Smooth muscle cell of the brain vasculature (primary cell): Measurements from ENCODE around the gene PGS1.
A peak's percentile ranks its signal among the peaks of the same experiment; 100 is the strongest.

Experiments used
- DNase-seq: peaks from one replicate; pipeline ENCODE4 v3.0.0-alpha.2; 2012; ENCODE audit warnings: low read depth, low spot score

PGS1 gene

DNA sequence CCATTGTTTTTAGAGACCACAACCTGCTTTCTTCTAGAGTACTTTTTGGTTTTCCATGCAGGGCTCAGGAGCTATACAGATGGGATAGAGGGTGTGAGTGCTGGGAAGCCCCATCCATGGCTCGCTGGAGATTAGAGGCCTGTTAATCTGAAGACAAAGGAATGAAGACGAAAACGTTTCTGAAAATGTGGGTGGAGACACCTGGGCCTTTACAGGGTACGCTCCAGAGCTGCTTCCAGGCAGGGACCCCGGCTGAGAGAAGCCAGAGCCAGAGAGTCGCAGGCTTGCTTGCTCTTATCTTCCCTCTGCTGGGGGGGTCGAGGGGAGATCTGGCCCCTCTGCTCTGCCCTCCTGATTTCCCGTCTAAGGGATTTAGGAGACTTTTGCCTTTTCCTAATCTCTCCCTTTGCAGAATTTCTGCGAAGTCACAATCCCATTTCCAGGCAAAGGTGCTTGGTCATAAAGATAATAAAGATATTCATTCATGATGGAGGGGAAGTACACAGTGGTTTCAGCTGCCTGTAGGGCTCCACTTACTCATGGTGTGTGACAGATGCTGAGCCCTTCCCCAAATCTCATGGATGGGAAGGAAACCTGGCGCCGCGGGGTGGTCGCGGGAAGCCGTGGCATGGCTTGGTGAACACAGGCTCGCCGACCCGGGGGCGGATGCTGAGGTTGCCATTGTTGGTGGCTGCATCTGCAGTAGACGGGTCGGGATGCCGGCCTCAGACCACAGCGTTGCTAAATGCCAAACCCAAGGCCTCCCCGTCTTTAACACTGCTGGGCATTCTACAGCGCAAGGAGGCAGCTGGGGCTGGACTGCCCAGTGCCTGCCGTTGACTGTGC, 13.8 kb upstream of the PGS1 start:
- no peak for DNase-seq

DNA sequence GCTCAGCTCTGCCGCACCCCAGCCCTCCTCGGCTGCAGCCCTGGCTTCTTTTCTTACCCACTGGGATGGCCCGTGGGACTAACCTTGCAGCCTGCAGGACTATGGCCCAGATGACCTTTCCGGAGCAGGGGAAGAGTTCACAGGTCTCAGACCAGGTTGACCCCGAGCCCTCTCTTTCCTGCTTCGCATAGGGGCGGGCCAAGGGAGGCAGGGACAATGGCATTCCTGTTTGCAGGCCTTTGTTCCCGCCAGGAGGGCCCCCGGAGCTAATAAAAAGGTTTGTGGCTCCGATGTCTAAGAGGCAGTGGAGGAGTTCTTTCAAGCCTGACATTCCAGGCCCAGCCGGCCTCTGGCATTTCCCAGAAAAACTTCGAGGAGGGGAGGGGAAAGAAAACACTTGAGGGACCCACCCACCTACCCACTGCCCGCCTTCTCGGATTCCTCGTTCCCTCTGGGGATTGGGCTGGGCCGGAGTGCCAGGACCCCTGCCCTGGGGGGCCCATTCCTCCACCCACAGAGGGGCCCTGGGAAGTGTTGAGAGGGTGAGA, 12.8 kb upstream of the PGS1 start:
- DNase-seq: no peak

DNA sequence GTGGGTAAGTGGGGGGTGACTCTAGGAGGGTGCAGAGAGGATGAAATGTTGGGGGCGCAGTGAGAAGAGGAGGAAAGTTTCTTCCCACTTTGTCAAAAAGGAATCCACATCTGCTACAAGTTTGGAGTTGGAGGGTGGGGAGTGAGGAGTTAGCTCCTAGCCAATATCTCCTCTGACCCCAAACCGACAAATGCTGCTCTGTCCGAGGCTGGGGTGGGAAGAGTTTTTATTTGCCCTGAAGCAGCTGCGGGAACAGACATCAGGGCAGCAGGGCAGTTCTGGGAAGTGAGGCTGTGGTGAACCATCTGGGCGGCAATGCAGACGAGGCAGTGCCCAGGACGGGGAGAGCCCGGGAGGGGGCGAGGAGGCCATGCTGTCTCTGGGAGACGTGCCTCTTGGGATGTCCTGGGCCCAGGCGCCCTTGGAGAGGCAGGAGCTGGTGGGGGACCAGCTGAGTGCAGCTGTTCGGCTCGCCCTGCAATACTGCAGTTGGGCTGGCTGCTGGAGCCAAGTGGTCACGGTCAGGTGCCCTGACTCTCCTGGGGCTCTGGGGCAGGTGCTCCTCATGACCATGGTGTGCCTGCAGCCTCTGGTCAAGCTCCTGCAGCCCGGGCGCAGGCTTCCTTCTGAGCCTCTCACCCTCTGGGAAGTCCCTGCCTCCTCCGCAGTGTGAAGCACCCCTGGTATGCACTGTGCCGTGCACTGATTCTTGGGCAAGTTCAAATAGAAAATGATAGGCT, 12.2 kb upstream of the PGS1 start:
- no peak for DNase-seq

DNA sequence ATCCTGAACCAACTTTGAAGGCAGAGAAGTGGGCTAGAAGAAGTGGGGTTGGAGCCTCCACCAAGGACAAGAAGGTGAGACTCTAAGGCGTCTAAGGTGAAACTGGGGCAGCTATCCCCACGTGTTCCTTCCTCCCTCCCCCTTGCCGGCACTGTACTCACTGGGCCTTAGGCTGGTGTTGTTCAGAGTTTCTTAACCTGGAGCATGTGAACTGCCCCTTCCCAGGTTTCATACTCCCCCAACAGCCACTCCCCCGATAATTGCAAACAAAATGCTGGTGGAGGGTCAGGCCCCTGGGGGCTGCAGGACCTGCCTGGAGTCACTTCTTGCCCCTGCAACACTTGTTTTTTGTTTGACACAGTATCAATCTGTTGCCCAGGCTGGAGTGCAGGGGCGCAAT, 11.3 kb upstream of the PGS1 start:
- no peak for DNase-seq

DNA sequence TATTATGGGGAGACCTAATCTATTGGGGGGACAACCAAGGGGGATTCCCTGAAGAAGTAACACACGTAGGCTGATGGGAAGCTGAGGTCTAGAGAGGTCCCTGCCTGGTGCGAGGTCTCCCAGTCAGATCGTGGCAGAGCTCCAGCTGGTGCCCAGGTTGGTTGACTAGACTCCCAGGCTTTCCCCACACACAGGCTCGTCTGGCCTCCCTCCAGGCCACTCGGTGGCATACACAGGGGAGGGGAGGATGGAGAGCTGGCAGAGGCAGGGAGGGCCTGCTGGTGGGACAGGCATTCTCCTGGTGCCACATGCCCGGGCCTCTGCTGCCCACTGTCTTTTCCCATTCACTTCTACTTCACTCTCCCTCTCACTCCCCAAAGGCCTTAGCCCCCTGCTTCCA, 10.1 kb upstream of the PGS1 start:
- DNase-seq: no peak

DNA sequence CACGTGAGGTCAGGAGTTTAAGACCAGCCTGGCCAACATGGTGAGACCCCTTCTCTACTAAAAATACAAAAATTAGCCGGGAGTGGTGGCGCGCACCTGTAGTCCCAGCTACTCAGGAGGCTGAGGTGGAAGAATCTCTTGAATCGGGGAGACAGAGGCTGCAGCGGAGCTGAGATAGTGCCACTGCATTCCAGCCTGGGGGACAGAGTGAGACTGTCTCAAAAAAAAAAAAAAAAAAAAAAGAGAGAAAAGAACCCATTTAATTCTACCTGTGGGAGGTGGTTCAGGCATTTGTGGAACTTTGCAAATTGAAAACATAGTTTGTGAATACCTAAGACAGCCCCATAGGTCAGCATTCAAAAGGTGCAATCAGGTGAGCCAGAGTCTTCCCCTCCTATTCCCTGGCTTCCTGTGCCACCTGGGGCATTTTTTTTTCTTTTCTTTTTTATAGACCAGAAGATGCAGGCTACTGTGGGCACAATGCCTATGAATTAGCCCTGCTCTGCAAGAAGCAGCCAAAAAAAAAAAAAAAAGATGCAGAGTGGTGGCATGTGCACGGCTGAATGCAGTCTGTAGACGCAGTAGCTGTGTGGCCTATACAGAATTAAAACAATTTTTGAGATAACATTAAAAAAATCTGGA, 9.5 kb upstream of the PGS1 start:
- no peak for DNase-seq

DNA sequence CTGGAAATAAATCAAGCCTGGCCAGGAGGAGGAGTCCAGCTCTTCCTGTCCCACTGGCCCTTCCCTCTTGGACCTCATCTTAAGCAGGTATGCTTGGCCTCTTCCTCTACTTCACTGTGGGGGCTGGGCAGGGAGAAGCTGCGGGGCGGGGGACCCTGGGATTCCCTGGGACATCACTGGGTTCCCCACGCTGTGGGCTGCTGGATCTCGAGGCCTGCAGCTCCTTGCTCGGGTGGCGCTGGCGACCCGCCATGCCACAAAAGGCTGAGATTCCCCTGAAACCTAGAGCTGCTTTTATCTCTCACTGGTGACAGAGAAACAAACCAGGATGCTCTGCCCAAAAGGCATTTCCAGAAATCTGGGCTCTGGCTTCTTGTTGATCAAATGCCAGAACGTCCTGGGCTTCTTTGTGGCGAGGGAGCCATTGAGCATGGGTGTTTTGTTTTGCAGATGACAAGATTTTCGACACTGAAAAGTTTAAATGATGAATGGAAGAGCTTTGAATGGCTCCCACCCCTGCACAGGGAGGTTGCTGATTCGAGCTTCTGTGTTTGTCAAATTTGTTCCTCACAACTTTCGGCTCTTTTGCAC, 8.6 kb upstream of the PGS1 start:
- DNase-seq: no peak

DNA sequence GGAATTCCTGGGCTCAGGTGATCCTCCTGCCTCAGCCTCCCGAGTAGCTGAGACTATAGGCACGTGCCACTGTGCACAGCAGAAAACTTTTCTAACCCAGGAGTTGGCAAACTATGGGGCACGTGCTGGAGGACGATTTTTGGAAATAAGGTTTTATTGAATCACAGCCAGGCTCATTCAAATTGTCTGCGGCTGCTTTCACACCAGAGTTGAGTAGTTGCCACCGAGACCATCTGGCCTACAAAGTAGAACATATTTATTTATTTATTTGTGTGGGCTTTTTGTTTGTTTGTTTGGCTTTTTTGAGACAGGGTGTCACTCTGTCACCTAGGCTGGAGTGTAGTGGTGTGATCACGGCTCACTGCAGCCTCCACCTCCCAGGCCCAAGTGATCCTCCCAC, 7.4 kb upstream of the PGS1 start:
- no peak for DNase-seq

DNA sequence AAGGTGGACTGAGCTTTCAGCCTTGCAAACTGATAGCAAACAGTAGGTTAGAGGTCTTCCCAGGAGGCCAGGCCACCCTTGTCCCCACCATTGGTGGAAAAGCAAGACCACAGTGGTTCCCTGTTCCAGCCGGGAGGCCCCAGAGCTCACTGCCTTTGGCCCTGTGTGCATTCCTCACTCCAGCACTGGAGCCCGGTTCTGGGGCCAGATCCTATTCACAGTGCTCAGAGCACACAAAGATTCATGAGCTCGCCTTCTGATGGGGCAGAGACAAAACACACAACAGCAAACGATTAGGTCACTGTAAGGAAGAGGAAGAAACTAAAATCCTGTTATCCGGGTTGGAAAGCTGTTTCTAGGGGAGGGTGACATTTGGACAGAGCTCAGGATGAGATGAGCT, 5.6 kb upstream of the PGS1 start:
- DNase-seq: no peak

DNA sequence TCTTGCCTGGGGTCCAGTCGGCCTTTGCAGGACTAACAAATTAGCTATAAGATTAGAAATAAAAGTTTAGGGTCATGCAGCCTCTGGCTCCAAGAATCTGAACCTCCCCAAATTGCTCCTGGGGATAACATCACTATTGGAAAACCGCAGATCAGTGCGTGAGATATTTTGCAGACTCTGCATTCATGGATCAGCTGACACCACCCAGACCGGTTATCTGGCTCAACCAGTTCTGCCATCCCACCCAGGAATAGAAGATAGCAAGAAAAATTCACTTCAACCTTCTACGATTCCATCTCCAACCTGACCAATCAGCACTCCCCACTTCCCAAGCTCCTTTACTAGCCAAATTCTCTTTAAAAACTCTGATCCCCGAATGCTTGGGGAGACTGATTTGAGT, 4.3 kb upstream of the PGS1 start:
- DNase-seq: no peak

DNA sequence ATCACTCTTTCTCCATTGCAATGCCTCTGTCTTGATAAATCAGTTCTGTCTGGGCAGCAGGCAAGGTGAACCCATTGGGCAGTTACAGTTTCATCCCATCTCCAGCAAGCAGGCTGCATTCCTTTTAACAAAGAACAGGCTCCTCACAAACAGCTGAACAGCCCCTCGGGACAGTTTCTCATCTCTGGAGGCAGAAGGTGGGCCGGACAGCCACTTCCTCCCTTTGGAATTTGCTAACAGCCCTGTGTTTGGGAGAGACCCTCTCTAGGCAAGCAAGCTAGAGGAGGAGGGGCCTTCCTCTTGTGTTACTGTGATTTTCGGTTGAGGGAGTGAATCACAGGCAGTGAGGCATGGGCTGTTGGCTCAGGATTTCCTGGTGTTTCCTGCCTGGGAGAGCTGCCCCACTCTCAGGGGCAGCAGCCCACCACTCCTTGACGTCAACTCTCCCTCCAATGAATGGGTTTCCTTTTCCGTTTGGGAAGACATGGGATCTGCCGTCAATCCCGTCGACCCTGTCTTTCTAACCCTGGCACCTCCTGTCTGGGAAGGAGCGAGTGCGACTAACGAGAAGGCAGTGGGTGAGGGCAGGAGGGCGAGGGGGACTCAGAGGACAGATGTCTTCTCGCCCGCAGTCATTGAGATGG, 3.7 kb upstream of the PGS1 start:
- DNase-seq: no peak

DNA sequence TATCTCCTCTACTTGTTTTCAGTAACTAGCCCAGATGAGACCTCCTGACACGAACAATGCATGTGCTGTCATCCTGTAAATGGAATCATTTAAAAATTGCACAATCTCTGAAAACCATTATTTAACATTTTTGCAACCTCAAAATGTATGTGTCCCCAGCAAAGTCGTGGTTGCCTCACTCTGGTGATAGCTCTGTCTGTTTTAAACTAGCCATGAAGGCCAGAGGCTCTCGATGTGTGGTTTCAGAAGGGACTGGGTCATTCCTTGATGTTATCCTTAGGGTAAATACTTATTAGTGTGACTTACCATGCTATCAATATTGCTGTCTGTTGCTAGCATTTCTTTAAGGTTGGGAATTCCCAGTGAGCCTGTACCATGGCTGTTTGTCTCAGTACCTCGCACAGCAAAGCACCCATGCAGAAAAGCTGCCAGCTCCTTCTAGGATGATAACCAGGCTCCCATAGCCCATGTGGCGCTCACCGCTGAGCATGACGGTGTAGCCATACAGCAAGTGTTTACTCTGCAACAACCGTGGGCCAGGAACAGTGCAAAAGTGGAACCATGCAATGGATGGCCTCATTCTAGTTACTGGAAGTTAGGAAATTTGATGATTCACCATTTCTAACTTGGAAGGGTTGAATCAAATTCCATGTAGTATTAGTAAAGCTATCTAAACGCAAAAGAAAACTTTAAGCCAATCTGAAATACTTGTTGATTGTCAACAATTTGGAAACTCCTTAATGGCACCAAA, 2.9 kb upstream of the PGS1 start:
- DNase-seq: no peak

DNA sequence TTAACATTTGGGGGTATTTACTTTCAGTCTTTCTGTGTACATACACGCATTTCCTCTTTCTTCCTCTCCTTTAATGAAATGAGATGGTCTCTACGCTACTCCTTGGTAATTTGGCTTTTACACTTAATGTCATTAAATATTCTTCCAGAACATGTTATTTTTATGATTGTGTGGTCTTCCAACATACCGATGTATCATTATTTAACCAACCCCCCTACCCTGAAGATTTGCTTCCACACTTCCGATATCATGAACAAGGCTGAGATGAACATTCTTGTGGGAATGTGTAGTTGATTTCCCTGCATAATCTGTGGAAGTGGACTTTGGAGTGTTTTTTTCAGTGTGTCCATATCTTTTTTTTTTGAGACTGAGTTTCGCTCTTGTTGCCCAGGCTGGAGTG, 2.3 kb upstream of the PGS1 start:
- no peak for DNase-seq

DNA sequence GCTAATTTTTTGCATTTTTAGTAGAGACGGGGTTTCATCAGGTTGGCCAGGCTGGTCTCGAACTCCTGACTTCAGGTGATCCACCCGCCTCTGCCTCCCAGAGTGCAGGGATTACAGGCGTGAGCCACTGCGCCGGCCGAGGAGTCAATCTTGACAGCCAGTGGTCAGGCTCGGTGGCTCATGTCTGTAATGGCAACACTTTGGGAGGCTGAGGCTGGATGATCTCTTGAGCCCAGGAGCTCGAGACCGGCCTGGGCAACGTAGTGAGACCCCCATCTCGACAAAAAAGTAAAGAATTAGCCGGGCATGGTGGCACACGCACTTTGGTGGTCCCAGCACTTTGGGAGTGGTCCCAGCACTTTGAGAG, 608 bp upstream of the PGS1 start:
- no peak for DNase-seq

DNA sequence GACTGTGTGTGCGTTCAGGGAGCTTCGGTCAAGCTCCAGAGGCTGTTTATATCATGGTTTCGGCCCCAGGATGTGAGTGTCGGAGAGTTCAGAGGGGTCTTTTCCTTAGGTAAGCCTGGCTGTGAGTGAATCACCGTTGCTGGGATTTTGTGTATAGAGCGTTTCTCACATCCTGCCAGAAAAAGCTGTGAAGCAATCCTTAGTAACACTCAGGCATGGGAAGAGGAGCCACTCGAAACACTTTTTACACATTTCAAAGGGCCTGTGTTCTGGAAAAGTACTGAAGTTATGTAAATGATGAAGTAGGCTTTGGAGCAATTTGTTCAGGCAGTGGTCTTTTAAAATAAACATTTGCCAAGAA, 662 bp downstream of the PGS1 start:
- no peak for DNase-seq

DNA sequence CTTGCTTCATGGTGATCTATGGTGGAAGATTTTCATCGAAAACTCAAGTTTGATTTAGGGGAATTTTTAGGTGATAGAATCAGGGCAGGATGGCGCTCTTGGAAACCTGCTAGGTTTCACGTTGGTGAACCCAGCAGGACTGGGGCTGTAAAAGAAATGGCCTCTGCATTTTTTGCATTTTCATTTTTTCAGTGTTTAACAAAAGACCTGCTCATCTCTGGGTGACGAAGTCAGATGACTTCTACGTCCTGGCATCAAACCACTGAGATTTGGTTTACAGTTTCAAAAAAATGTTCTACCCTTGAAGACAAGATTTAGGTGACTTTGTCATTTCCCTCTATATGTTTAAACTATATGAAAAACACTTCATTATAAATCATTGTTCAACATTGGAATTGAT, 1.9 kb downstream of the PGS1 start:
- no peak for DNase-seq

DNA sequence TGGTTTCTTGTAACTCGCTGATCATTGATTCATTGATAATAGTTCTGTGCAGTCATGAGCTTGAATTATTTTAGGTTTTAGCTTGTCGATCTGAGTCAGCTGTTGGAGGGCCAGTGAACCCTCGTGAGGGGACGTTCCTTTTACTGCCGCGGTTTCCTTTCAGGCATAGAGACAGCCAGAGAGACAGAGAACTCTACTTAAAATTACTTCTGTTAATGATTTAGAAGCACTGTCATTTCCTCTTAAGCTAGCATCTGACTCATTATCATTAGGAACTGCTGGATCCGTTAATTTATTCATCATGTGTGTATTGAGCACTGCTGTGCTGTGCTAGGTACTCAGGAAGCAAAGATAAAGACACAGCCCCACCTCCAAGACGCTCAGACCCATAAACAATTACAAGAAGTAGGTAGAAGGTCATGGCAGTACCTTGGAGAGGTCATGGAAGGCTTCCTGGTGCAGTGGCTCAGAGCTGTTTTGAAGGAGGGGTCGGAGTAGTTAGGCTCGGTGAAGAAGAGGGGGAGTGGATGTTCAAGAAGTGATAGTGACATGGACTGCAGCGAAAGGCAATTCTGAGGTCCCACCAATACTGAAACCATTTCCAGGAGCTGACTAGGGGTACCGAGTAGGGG, 3.3 kb downstream of the PGS1 start:
- no peak for DNase-seq

DNA sequence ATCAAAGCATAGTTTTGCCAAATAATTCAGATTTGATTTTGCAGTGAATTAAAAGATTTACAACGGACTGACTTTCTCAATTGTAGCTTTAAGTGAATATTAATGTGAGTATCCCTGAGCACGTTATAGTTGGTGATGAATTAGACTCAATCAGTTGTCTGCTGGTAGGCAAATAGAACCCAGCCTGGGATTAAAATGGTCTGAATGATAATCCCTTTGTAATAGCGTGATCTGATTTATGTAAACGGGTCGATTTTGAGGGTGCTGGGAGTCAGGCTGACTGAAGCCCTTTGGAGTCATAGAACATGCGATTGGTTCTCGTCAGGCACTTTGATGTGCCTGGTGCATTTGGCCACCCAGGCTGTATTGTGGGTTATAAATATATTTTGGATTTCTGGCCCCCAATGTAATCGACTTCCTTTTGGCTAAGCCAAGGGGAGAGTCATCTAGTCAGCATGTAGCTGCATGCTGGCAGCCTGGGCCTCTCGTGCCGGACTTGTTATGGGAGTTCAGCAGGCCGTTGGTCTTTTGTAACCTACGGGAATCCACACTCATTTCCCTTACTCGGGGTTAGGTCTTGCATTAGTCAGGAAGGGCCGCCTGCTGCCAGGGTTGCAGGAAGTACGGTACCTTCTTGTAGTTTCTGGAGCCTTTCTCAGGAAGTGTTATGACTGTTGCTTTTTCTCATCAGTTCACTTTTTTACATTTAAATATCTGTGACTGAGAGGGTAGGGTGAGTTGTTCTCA, 5.4 kb downstream of the PGS1 start:
- peak; percentile 97 for DNase-seq

DNA sequence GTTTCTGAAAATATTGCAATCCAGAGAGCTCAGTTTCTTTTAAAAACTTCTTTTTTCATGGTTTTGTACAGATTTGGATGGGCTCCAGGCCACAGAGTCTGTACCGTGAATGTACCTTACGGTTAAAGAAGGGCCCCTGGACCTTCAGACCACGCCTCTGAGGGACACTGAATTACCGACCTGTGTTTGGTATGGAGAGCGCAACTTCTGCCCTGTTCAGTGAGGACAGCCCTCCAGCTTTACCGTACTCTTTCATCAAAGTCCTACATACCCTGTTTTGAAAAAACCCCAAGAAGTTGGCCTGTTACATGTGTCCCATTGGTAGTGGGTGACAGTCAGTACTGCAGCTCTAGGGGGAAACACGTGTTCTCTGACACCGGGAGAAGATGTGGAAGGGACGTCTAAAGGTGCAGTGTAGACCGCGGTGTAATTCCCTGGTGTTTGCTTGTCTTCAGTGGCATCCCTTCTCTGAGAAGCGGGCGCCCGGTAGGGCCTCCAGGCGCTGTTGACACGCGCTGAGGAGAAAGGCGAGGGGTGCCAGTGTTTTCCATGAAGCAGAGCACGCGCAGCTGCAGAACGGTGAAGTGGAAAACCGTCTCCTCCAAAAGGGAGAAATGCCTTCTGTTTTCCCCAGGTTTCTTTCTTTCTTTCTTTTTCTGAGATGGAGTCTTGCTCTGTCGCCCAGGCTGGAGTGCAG, 6.2 kb downstream of the PGS1 start:
- DNase-seq: no peak
